H1 (cell line): ENCODE data around the gene USP1. TPM values are rescaled to one million over a fixed set of nuclear protein-coding genes. Genes with fewer than 3 reads are reported as not detected.

ENCODE experiments used
- CTCF ChIA-PET: fragments of 300-600 bp; sonication (Branson Sonifier 250); formaldehyde crosslinking; loops from one replicate; lab custom pipeline; 2021; ENCODE audit not compliant: partially characterized antibody; lab: Charles Lee
- POLR2A ChIA-PET: fragments of 300-600 bp; sonication (Branson Sonifier 250); formaldehyde crosslinking; loops from one replicate; lab custom pipeline; 2021; ENCODE audit warnings: inconsistent platforms; ENCODE audit not compliant: partially characterized antibody; lab: Charles Lee
- DNase-seq, 2 experiments: peaks; one replicate each; pipeline versions ENCODE4 v3.0.0 to v3.0.0-alpha.2; 2010 to 2022; ENCODE audit warnings: low spot score in 2 of 2, low read depth in 1 of 2, mixed read lengths in 1 of 2
- FAIRE-seq: peaks from 2 replicates; lab custom pipeline; 2011; peaks lifted over from hg19 to GRCh38; lab: Jason Lieb, UNC
- H2AFZ ChIP-seq: 2 replicates; pipeline ENCODE4 v1.8.1; 2012; ENCODE audit warnings: low read length, inconsistent platforms
- H2AK5ac ChIP-seq: 2 replicates; pipeline ENCODE4 v1.6.1; 2013; ENCODE audit warnings: low read depth, low read length
- H2BK120ac ChIP-seq: replicated peaks from 2 replicates; pipeline ENCODE3; 2013; ENCODE audit warnings: low read depth, low read length, inconsistent platforms
- H2BK12ac ChIP-seq: 2 replicates; pipeline ENCODE4 v1.6.1; 2013; ENCODE audit warnings: low read depth, low read length
- H2BK15ac ChIP-seq: 2 replicates; pipeline ENCODE4 v1.6.1; 2013; ENCODE audit warnings: low read length
- H2BK20ac ChIP-seq: 2 replicates; pipeline ENCODE4 v1.6.1; 2013; ENCODE audit warnings: low read length
- H2BK5ac ChIP-seq: 2 replicates; pipeline ENCODE4 v1.6.1; 2013; ENCODE audit warnings: low read depth, low read length
- H3K14ac ChIP-seq: 2 replicates; pipeline ENCODE4 v1.6.1; 2013; ENCODE audit warnings: inconsistent platforms; ENCODE audit not compliant: insufficient read length
- H3K18ac ChIP-seq: 2 replicates; pipeline ENCODE4 v1.6.1; 2013; ENCODE audit warnings: low read length; ENCODE audit errors: extremely low read depth
- H3K23ac ChIP-seq: 2 replicates; pipeline ENCODE4 v1.6.1; 2013; ENCODE audit warnings: inconsistent platforms; ENCODE audit not compliant: insufficient read length
- H3K23me2 ChIP-seq: 2 replicates; pipeline ENCODE4 v1.6.1; 2013; ENCODE audit warnings: low read depth, low read length
- H3K27ac ChIP-seq: 2 replicates; pipeline ENCODE4 v1.6.1; 2011; ENCODE audit warnings: low read depth, low read length, inconsistent platforms
- H3K27me3 ChIP-seq, 4 experiments: replicated peaks in 1 of 4; 1 replicate in 1 of 4; 2 replicates in 3 of 4; pipeline versions ENCODE4 v1.6.1 to v1.8.1; 2011 to 2013; ENCODE audit warnings: low read length in 3 of 4, mild to moderate bottlenecking in 3 of 4, inconsistent platforms in 2 of 4, mixed read lengths in 2 of 4, moderate library complexity in 1 of 4; ENCODE audit not compliant: control insufficient read depth in 3 of 4, insufficient read depth in 3 of 4; ENCODE audit errors: extremely low read depth in 1 of 4
- H3K36me3 ChIP-seq, 4 experiments: 2 replicates each; pipeline versions ENCODE4 v1.6.1 to v1.8.1; 2011 to 2013; ENCODE audit warnings: mild to moderate bottlenecking in 4 of 4, low read length in 3 of 4, moderate library complexity in 2 of 4, control low read depth in 1 of 4, inconsistent platforms in 1 of 4; ENCODE audit not compliant: insufficient read depth in 4 of 4, control insufficient read depth in 2 of 4
- H3K4ac ChIP-seq: replicated peaks from 2 replicates; pipeline ENCODE3; 2013; ENCODE audit warnings: low read length, low read depth, mixed read lengths, inconsistent platforms; ENCODE audit not compliant: insufficient read length
- H3K4me1 ChIP-seq, 4 experiments: replicated peaks in 1 of 4; 1 replicate in 1 of 4; 2 replicates in 3 of 4; pipeline versions ENCODE4 v1.6.1 to v1.8.1; 2011 to 2013; ENCODE audit warnings: low read length in 3 of 4, inconsistent platforms in 2 of 4, mixed read lengths in 1 of 4; ENCODE audit not compliant: insufficient read depth in 4 of 4, control insufficient read depth in 3 of 4
- H3K4me2 ChIP-seq, 2 experiments: 2 replicates each; pipeline versions ENCODE4 v1.6.1 to v1.8.1; 2011 to 2013; ENCODE audit warnings: low read depth in 2 of 2, low read length in 2 of 2, control low read depth in 1 of 2, inconsistent platforms in 1 of 2, mild to moderate bottlenecking in 1 of 2; ENCODE audit not compliant: insufficient read depth in 1 of 2
- H3K4me3 ChIP-seq, 4 experiments: fragments of 200-600, 300-600 bp in 1 of 4; sonication (generic), shearing (Covaris generic), sonication (Bioruptor Twin) in 1 of 4; 2 replicates each; pipeline versions ENCODE4 v1.5.1 to v1.8.1; 2011 to 2016; ENCODE audit warnings: low read length in 4 of 4, low read depth in 3 of 4, control low read depth in 2 of 4, inconsistent platforms in 2 of 4, mild to moderate bottlenecking in 2 of 4, mixed read lengths in 1 of 4, moderate library complexity in 1 of 4; ENCODE audit not compliant: insufficient read depth in 2 of 4; ENCODE audit errors: extremely low read depth in 1 of 4
- H3K56ac ChIP-seq: replicated peaks from 2 replicates; pipeline ENCODE3; 2013; ENCODE audit warnings: low read depth, mild to moderate bottlenecking, mixed read lengths, low read length, inconsistent platforms; ENCODE audit not compliant: insufficient read length
- H3K79me1 ChIP-seq: 2 replicates; pipeline ENCODE4 v1.6.1; 2013; ENCODE audit warnings: low read depth, low read length, control low read depth
- H3K79me2 ChIP-seq, 2 experiments: 2 replicates each; pipeline versions ENCODE4 v1.6.1 to v1.8.1; 2012 to 2013; ENCODE audit warnings: low read length in 2 of 2, mild to moderate bottlenecking in 2 of 2, inconsistent platforms in 1 of 2; ENCODE audit not compliant: insufficient read depth in 2 of 2, control insufficient read depth in 1 of 2
- H3K9ac ChIP-seq, 4 experiments: replicated peaks in 1 of 4; 1 replicate in 1 of 4; 2 replicates in 3 of 4; pipeline versions ENCODE4 v1.6.1 to v1.8.1; 2011 to 2013; ENCODE audit warnings: low read depth in 3 of 4, low read length in 3 of 4, control low read depth in 2 of 4, mild to moderate bottlenecking in 2 of 4, moderate library complexity in 2 of 4, inconsistent platforms in 1 of 4; ENCODE audit errors: extremely low read depth in 1 of 4
- H3K9me3 ChIP-seq, 2 experiments: 2 replicates each; pipeline versions ENCODE4 v1.6.1 to v1.8.1; 2012 to 2013; ENCODE audit warnings: mild to moderate bottlenecking in 2 of 2, moderate library complexity in 2 of 2, control low read depth in 1 of 2, inconsistent platforms in 1 of 2, low read depth in 1 of 2, low read length in 1 of 2, mixed read lengths in 1 of 2; ENCODE audit not compliant: insufficient read depth in 2 of 2
- H4K20me1 ChIP-seq, 2 experiments: replicated peaks in 1 of 2; 2 replicates each; pipeline versions ENCODE3 to v1.8.1; 2011 to 2013; ENCODE audit warnings: inconsistent platforms in 2 of 2, low read length in 2 of 2, mild to moderate bottlenecking in 1 of 2; ENCODE audit not compliant: insufficient read depth in 2 of 2, control insufficient read depth in 1 of 2
- H4K5ac ChIP-seq: 2 replicates; pipeline ENCODE4 v1.6.1; 2013; ENCODE audit warnings: low read length, low read depth, mixed read lengths, inconsistent platforms; ENCODE audit not compliant: insufficient read length
- H4K8ac ChIP-seq: 2 replicates; pipeline ENCODE4 v1.8.0; 2013; ENCODE audit warnings: mild to moderate bottlenecking, moderate library complexity, low read length, inconsistent platforms; ENCODE audit not compliant: insufficient read depth; ENCODE audit errors: extremely low read depth
- H4K91ac ChIP-seq: replicated peaks from 2 replicates; pipeline ENCODE3; 2013; ENCODE audit warnings: low read length, mixed read lengths, inconsistent platforms; ENCODE audit not compliant: insufficient read length
- HDAC6 ChIP-seq: IDR thresholded peaks from one replicate; pipeline ENCODE4 v1.7.1; 2012; ENCODE audit warnings: low read depth, mild to moderate bottlenecking, inconsistent platforms, low read length, moderate library complexity
- KDM1A ChIP-seq: fragments of 200-600, 300-600 bp; sonication (generic); IDR thresholded peaks from 2 replicates; pipeline ENCODE4 v1.7.1; 2016; ENCODE audit warnings: mild to moderate bottlenecking, low read length, borderline replicate concordance
- KDM4A ChIP-seq: IDR thresholded peaks from one replicate; pipeline ENCODE4 v1.7.1; 2012; ENCODE audit warnings: low read depth, mild to moderate bottlenecking, moderate library complexity, low read length, inconsistent platforms; ENCODE audit not compliant: severe bottlenecking
- PHF8 ChIP-seq: fragments of 200-600 bp; sonication (generic); conservative IDR thresholded peaks from 2 replicates; pipeline ENCODE4 v1.7.1; 2012; ENCODE audit warnings: low read depth, mild to moderate bottlenecking, inconsistent platforms, low read length, moderate library complexity
- RNF2 ChIP-seq: fragments of 200-900, 300-1000 bp; sonication (generic); IDR thresholded peaks from 2 replicates; pipeline ENCODE4 v1.7.1; 2016; ENCODE audit warnings: borderline replicate concordance, low read depth, mild to moderate bottlenecking, antibody characterized with exemption, low read length; ENCODE audit not compliant: poor library complexity, severe bottlenecking; ENCODE audit errors: missing control alignments
- SAP30 ChIP-seq: fragments of 300-600 bp; sonication (generic); IDR thresholded peaks from 2 replicates; pipeline ENCODE4 v1.7.1; 2012; ENCODE audit warnings: low read length, moderate library complexity, mild to moderate bottlenecking, inconsistent platforms; ENCODE audit not compliant: insufficient read depth, insufficient replicate concordance
- SRF ChIP-seq: IDR thresholded peaks from 2 replicates; pipeline ENCODE4 v1.6.1; 2011; ENCODE audit warnings: mild to moderate bottlenecking, low read depth, low read length, moderate library complexity
- TAF1 ChIP-seq: IDR thresholded peaks from 2 replicates; pipeline ENCODE4 v1.6.1; 2011; ENCODE audit warnings: mild to moderate bottlenecking, low read depth, low read length
- ZNF274 ChIP-seq: IDR thresholded peaks from 2 replicates; pipeline ENCODE4 v1.7.0; 2012; ENCODE audit warnings: low read length, borderline replicate concordance; ENCODE audit errors: extremely low read depth
- WGBS, 2 experiments: shearing (Covaris generic) in 1 of 2; methylation state at CpG; one replicate each; pipeline versions ENCODE4 v1.1.6 to v1.1.7; 2013 to 2015; ENCODE audit warnings: low lambda C conversion rate in 2 of 2, mixed read lengths in 2 of 2, inconsistent platforms in 1 of 2, low coverage in 1 of 2, missing lambda C conversion rate in 1 of 2; ENCODE audit not compliant: insufficient replicate concordance in 2 of 2, insufficient coverage in 1 of 2, insufficient read length in 1 of 2; ENCODE audit errors: extremely low coverage in 1 of 2, missing lambda C conversion rate in 1 of 2; 5-methylcytosine and 5-hydroxymethylcytosine counted together
- polyA plus RNA-seq, 7 experiments: library from polyadenylated mRNA; depleted of rRNA in 3 of 7; stranded (reverse) in 5 of 7; unstranded in 2 of 7; fragments of >200 nt in 5 of 7; fragments of 200-250 nt in 2 of 7; gene quantifications; 1 replicate in 5 of 7; 2 replicates in 1 of 7; 4 replicates in 1 of 7; pipeline versions ENCODE4 v1.2.1 to v1.2.3, GENCODE V29; 2011 to 2013; ENCODE audit warnings: missing spikeins in 2 of 7, mixed read lengths in 2 of 7
- total RNA-seq: library from RNA; stranded (reverse); fragmentation: NEBNext Ultra II Directional; extraction: Animal tissue kit (Norgen Biotek cat#: 25700); gene quantifications from 2 replicates; pipeline ENCODE4 v1.2.1, GENCODE V29; 2021
- TF ChIP-seq, protein P1 (sequence below): IDR thresholded peaks from 2 replicates; pipeline ENCODE4 v1.6.1; 2012; ENCODE audit warnings: inconsistent platforms

USP1 gene
- total and polyA plus RNA-seq, 2 of the 8 experiments (the other 6 are each of a cell fraction or from before 2014, with no cell fraction given), result 9.1 to 49.6 TPM

DNA sequence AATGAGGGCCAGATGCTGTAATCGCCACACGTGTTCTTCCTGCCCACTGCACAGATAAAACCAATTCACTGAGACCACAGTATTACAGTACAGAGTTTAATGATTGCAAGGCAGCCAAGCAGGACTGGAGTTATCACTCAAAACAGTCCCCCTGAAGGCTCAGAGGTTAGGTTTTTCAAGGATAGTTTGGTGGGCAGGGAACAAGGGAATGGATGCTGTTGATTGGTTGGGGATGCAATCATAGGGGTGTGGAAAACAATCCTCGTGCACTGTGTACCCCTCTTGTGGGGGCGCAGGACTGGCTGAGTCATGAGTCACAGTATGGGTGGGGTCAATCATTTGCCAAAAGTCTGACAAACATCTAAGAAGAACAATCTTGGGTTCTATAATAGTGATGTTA lies 12.4 kb upstream of the USP1 start:
- CTCF ChIA-PET, result interaction anchor here (1.0 to 2.9 kb wide), 5 partner anchors 9 to 280 kb away, joined by 3 to 10 read pairs (median 3); no protein-coding TSS in a partner anchor
- TF ChIP-seq TAF1, result no peak
- TF ChIP-seq SAP30, result no peak
- no peak for TF ChIP-seq SRF
- TF ChIP-seq RNF2, result no peak
- no peak for TF ChIP-seq PHF8
- no peak for TF ChIP-seq KDM1A
- no peak for TF ChIP-seq ZNF274
- no peak for TF ChIP-seq HDAC6
- TF ChIP-seq, protein P1, sequence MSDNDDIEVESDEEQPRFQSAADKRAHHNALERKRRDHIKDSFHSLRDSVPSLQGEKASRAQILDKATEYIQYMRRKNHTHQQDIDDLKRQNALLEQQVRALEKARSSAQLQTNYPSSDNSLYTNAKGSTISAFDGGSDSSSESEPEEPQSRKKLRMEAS, result no peak
- TF ChIP-seq KDM4A, result no peak
- Histone ChIP-seq H2AFZ (no peak overlapping the region), H3K14ac (no peak overlapping the region), H2BK120ac (no peak overlapping the region), H3K23me2 (no peaks in the 10 kb centered on the region), H3K4ac (no peak overlapping the region), H3K79me2 (no peaks in the 10 kb centered on the region), H2BK5ac (no peak overlapping the region), H3K4me3 (no peak overlapping the region), H3K4me1 (peaks cover 0 to 3% (median 1%) of the 10 kb centered on the region in 4 experiments; a peak in 2 of 7 replicates), H3K9ac (no peak overlapping the region), H4K5ac (no peak overlapping the region), H3K27ac (no peak overlapping the region), H3K9me3 (no peaks in the 10 kb centered on the region), H2BK15ac (no peak overlapping the region), H3K36me3 (no peaks in the 10 kb centered on the region), H3K56ac (no peak overlapping the region), H4K8ac (no peak overlapping the region), H4K91ac (no peak overlapping the region), H3K27me3 (no peaks in the 10 kb centered on the region), H3K4me2 (no peak overlapping the region), H3K79me1 (no peaks in the 10 kb centered on the region), H3K18ac (no peak overlapping the region), H2BK20ac (no peak overlapping the region), H4K20me1 (no peaks in the 10 kb centered on the region), H3K23ac (no peak overlapping the region), H2BK12ac (no peak overlapping the region), H2AK5ac (no peak overlapping the region)
- DNase-seq (no peak), FAIRE-seq (no peak)
- POLR2A ChIA-PET, result interaction anchor here (1.0 to 3.2 kb wide), 3 partner anchors 11 to 12 kb away, joined by 3 to 16 read pairs (median 3); no protein-coding TSS in a partner anchor
- WGBS, 2 experiments, result 81% methylated on average over 4 of the region's 4 CpGs; no CpG with 5 or more reads in 1 of the 2 experiments
